SK-N-SH treated with all-trans-retinoic acid at 6 μM for 48 hours (cell line): ENCODE data around the gene ANKRD65.

Experiments
- ATAC-seq: fragments of 200-7000 bp; cut with Tn5 transposase; 3 replicates; pipeline ENCODE4 v1.9.1; 2020; ENCODE audit warnings: mild to moderate bottlenecking, moderate library complexity
- BACH2 ChIP-seq: fragments of 250-450 bp; sonication (Bioruptor Pico); IDR thresholded peaks from 2 replicates; pipeline ENCODE4 v1.9.0; 2021; ENCODE audit warnings: mild to moderate bottlenecking, borderline replicate concordance
- CSDC2 ChIP-seq: fragments of 250-450 bp; sonication (Bioruptor Pico); IDR thresholded peaks from 2 replicates; pipeline ENCODE4 v1.5.0; 2020; ENCODE audit warnings: mild to moderate bottlenecking, moderate library complexity
- CSRNP3 ChIP-seq: fragments of 250-450 bp; sonication (Bioruptor Pico); IDR thresholded peaks from 2 replicates; pipeline ENCODE4 v1.5.1; 2021; ENCODE audit warnings: mild to moderate bottlenecking, moderate library complexity
- GLIS3 ChIP-seq: fragments of 250-450 bp; sonication (Bioruptor Pico); IDR thresholded peaks from 2 replicates; pipeline ENCODE4 v1.5.0; 2020; ENCODE audit warnings: mild to moderate bottlenecking, moderate library complexity
- ISL1 ChIP-seq: fragments of 250-450 bp; sonication (Bioruptor Pico); IDR thresholded peaks from 2 replicates; pipeline ENCODE4 v2.1.2; 2022; ENCODE audit warnings: mild to moderate bottlenecking, moderate library complexity
- POU6F1 ChIP-seq: fragments of 250-450 bp; sonication (Bioruptor Pico); IDR thresholded peaks from 2 replicates; pipeline ENCODE4 v1.8.0; 2021; ENCODE audit warnings: low read depth, mild to moderate bottlenecking, moderate library complexity, borderline replicate concordance
- PPARA ChIP-seq: fragments of 250-450 bp; sonication (Bioruptor Pico); IDR thresholded peaks from 2 replicates; pipeline ENCODE4 v1.5.0; 2020; ENCODE audit warnings: mild to moderate bottlenecking, borderline replicate concordance
- RARB ChIP-seq: fragments of 250-450 bp; sonication (Bioruptor Pico); IDR thresholded peaks from 2 replicates; pipeline ENCODE4 v1.8.0; 2021; ENCODE audit warnings: mild to moderate bottlenecking, moderate library complexity
- TCF4 ChIP-seq: fragments of 250-450 bp; sonication (Bioruptor Pico); IDR thresholded peaks from 2 replicates; pipeline ENCODE4 v1.8.0; 2021; ENCODE audit warnings: mild to moderate bottlenecking, moderate library complexity, borderline replicate concordance
- ZC3H10 ChIP-seq: fragments of 250-450 bp; sonication (Bioruptor Pico); IDR thresholded peaks from 2 replicates; pipeline ENCODE4 v1.5.1; 2021; ENCODE audit warnings: mild to moderate bottlenecking, moderate library complexity
- ZFP3 ChIP-seq: fragments of 250-450 bp; sonication (Bioruptor Pico); IDR thresholded peaks from 2 replicates; pipeline ENCODE4 v1.5.0; 2020; ENCODE audit warnings: mild to moderate bottlenecking, moderate library complexity
- ZFP30 ChIP-seq: fragments of 450-650 bp; formaldehyde crosslinking; IDR thresholded peaks from 2 replicates; pipeline ENCODE4 v1.5.0; 2022; ENCODE audit warnings: mild to moderate bottlenecking, moderate library complexity
- ZNF70 ChIP-seq: fragments of 450-650 bp; formaldehyde crosslinking; IDR thresholded peaks from 2 replicates; pipeline ENCODE4 v1.5.0; 2020; ENCODE audit warnings: mild to moderate bottlenecking, moderate library complexity
- ZNF8 ChIP-seq: fragments of 450-650 bp; formaldehyde crosslinking; IDR thresholded peaks from 2 replicates; pipeline ENCODE4 v1.5.0; 2020; ENCODE audit warnings: mild to moderate bottlenecking, moderate library complexity
- TF ChIP-seq, protein P1 (sequence below): fragments of 250-450 bp; sonication (Bioruptor Pico); IDR thresholded peaks from 2 replicates; pipeline ENCODE4 v1.5.1; 2020; ENCODE audit warnings: low read depth, mild to moderate bottlenecking, moderate library complexity
- TF ChIP-seq, protein P2 (sequence below): fragments of 250-450 bp; sonication (Bioruptor Pico); IDR thresholded peaks from 2 replicates; pipeline ENCODE4 v1.8.0; 2020; ENCODE audit warnings: mild to moderate bottlenecking, moderate library complexity, borderline replicate concordance

The ANKRD65 gene

DNA sequence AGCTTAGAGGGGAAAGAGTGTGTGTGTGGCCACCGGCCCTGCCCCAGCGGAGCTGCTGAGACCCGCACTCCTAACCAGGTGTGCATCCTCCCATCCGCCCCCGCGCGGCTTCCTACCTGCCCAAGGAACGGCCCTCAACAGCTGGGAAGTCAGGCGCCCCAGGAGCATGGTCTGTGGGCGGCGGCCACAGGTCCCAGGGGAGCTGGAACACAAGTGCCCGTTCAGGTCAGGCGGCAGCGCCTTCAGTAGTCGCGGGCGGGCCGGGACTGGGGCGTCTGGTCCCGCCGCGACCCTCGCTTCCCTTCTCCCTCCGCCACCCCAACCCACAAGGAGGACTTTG is 46.5 kb downstream of the ANKRD65 start (continued):
- TF ChIP-seq ISL1 (CRISPR knock-in tag) (no peak), CSDC2 (CRISPR knock-in tag) (no peak), ZNF8 (CRISPR knock-in tag) (no peak), ZC3H10 (CRISPR knock-in tag) (no peak), POU6F1 (no peak), ZFP30 (CRISPR knock-in tag) (no peak)

DNA sequence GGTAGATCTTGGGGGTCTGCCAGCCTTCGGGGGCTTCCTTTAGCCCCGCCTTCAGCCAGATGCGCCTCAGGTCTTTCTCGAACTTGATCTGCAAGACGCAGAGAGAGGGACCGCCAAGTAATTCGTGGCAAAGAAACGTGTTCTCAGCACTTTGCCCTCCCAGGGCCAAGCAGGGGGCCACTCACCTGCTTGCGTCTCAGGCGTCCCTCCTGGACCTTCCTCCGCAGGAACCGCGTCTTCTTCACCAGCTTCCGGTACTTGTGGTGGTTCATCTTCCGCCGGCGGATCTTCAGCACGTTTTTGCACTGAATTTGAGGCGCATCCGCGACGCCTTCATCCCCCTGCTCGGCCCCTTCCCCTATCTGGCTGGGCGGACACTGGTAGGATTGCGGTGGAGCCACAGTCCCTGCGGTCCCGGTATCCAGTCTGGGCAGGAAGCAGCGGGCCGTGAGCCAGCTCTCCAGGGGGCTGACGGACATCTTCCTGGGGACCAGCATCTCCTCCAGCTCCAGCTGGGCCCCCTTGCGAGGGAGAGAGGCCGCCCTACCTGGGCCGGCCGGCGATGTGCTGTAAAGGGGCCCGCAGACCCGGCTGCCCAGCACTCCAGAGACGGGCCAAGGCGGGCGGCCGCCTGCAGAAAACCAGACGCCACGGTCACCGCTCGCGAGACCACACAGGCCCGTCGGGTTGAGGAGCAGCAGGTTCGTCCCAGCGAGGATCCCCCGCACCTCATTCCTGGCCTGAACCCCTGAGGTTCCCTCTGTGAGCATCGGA is 47.1 kb downstream of the ANKRD65 start:
- no peak for ATAC-seq

GRCh38 chr1:1373051-1373814 is 47.8 kb downstream of the ANKRD65 start:
- ATAC-seq, result no peak
- TF ChIP-seq ZFP30 (CRISPR knock-in tag) (no peak), BACH2 (CRISPR knock-in tag) (no peak), POU6F1 (no peak), TCF4 (CRISPR knock-in tag) (no peak)

More for the DNA sequence above, 47.1 kb downstream of the ANKRD65 start:
- TF ChIP-seq ZNF70 (CRISPR knock-in tag), result no peak
- TF ChIP-seq ZC3H10 (CRISPR knock-in tag), result no peak
- no peak for TF ChIP-seq TCF4 (CRISPR knock-in tag)
- TF ChIP-seq RARB (CRISPR knock-in tag), result no peak
- no peak for TF ChIP-seq ZNF8 (CRISPR knock-in tag)
- TF ChIP-seq, protein P1, sequence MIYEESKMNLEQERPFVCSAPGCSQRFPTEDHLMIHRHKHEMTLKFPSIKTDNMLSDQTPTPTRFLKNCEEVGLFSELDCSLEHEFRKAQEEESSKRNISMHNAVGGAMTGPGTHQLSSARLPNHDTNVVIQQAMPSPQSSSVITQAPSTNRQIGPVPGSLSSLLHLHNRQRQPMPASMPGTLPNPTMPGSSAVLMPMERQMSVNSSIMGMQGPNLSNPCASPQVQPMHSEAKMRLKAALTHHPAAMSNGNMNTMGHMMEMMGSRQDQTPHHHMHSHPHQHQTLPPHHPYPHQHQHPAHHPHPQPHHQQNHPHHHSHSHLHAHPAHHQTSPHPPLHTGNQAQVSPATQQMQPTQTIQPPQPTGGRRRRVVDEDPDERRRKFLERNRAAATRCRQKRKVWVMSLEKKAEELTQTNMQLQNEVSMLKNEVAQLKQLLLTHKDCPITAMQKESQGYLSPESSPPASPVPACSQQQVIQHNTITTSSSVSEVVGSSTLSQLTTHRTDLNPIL, result no peak
- no peak for TF ChIP-seq CSRNP3

DNA sequence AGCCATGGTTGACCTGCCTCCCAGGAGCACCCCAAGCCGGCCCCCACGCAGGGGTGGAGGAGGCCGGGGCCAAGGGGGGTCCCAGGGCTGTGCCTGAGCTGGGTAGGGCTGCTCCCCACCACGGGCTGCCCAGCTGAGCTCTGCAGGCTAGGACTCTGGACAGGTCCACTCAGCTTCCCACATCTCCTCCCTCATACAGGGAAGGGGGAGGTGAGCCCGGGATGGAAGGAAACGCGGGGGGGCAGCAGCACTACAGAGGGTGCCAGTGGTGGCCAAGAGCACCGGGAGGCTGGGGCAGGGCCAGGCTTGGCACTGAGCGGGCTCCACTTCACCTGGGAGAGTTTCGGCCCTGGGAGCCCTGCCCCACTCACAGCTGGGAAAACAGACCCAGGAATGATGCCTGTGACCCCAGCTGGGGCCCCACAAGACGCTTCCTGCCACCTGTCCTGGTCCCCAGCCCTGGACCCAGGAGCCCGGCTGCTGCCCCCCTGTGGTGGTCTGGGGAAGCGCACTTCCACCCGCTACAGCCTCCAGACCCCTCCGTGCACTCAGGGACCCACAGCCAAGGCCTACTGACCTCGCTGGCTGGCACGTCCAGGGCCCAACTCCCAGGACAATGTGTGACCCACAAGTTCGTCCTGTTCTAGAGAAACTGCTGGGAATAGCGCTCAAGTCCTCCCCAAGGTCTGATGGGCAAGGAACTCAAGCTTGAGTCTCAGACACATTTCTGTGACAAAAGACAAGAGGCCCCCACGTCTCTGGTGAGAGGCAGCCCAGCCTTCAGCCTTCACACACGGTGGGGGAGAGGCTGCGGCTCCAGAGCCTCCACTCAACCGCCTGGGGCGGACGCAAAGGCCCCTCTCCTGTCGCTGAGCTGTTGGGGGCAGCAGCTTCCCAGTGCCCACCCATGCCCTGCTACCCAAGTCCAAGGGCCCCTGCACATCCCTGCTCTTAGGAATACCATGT is 49.0 kb downstream of the ANKRD65 start:
- TF ChIP-seq ISL1 (CRISPR knock-in tag), result no peak
- no peak for TF ChIP-seq CSDC2 (CRISPR knock-in tag)
- no peak for TF ChIP-seq GLIS3 (CRISPR knock-in tag)
- no peak for TF ChIP-seq ZFP3
- TF ChIP-seq, protein P1, result no peak
- no peak for TF ChIP-seq PPARA (CRISPR knock-in tag)
- TF ChIP-seq, protein P2, sequence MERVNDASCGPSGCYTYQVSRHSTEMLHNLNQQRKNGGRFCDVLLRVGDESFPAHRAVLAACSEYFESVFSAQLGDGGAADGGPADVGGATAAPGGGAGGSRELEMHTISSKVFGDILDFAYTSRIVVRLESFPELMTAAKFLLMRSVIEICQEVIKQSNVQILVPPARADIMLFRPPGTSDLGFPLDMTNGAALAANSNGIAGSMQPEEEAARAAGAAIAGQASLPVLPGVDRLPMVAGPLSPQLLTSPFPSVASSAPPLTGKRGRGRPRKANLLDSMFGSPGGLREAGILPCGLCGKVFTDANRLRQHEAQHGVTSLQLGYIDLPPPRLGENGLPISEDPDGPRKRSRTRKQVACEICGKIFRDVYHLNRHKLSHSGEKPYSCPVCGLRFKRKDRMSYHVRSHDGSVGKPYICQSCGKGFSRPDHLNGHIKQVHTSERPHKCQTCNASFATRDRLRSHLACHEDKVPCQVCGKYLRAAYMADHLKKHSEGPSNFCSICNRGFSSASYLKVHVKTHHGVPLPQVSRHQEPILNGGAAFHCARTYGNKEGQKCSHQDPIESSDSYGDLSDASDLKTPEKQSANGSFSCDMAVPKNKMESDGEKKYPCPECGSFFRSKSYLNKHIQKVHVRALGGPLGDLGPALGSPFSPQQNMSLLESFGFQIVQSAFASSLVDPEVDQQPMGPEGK (CRISPR knock-in tag), result no peak
- no peak for TF ChIP-seq TCF4 (CRISPR knock-in tag)
- peak; percentile 55 for ATAC-seq
